Suprapubic skin (tissue), 4 donors: ENCODE results near the gene EGLN1. TPM values are rescaled to one million over a fixed set of nuclear protein-coding genes. Genes with fewer than 3 reads are reported as not detected.

Experiments
- DNase-seq, 2 donors: peaks; one replicate each; pipeline ENCODE4 v3.0.0-alpha.2; 2019; ENCODE audit warnings: low spot score in 2 of 2
- H3K27ac ChIP-seq: fragments of 200-600 bp; sonication (generic); one replicate; pipeline ENCODE4 v1.5.1; 2019
- H3K27me3 ChIP-seq: fragments of 200-600 bp; sonication (generic); one replicate; pipeline ENCODE4 v1.5.1; 2019
- H3K36me3 ChIP-seq: fragments of 200-600 bp; sonication (generic); one replicate; pipeline ENCODE4 v1.5.1; 2019
- H3K4me1 ChIP-seq: fragments of 200-600 bp; sonication (generic); one replicate; pipeline ENCODE4 v1.5.1; 2019
- H3K4me3 ChIP-seq: fragments of 200-600 bp; sonication (generic); one replicate; pipeline ENCODE4 v1.5.1; 2019; ENCODE audit warnings: mild to moderate bottlenecking
- H3K9me3 ChIP-seq: fragments of 200-600 bp; sonication (generic); one replicate; pipeline ENCODE4 v1.5.1; 2019
- EP300 ChIP-seq: sonication (generic); formaldehyde crosslinking; IDR thresholded peaks from one replicate; pipeline ENCODE4 v1.6.1; 2017; ENCODE audit warnings: antibody characterized with exemption
- WGBS: methylation state at CpG from one replicate; pipeline ENCODE4 v1.1.5; 2018; 5-methylcytosine and 5-hydroxymethylcytosine counted together
- total RNA-seq, 4 donors: library from RNA; depleted of rRNA; stranded (reverse); fragments of >200 nt; gene quantifications; one replicate each; pipeline ENCODE4 v1.1.0, GENCODE V29; 2016
- TF ChIP-seq, protein P1 (sequence below), 2 donors: fragments of 200-600 bp in 1 of 2; fragments of 450-650 bp in 1 of 2; sonication (generic) in 1 of 2; IDR thresholded peaks; one replicate each; pipeline ENCODE4 v1.5.1; 2016 to 2019; ENCODE audit warnings: antibody characterized with exemption in 2 of 2, mild to moderate bottlenecking in 1 of 2, moderate library complexity in 1 of 2

The EGLN1 gene
- total RNA-seq, 4 donors from 2014 or later = 33.8 to 44.5 (median 39.4) TPM

DNA sequence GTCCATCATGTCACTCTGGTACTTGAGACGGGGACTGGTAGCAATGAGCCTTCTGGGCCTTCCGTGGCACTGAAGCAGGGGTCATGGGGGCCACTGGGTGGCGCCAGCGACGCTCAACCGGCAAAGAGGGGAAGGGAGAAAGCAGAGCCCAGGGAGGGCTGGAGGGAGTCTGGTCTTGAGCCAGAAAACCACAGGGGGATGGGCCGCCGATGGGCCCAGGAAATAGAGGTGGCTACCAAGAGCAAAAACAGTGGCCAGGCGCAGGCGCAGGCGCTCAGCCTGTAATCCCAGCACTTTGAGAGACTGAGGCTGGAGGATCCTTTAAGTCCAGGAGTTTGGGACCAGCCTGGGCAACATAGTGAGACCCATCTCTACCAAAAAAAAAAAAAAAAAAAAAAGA lies 106.2 kb downstream of the EGLN1 start:
- H3K27ac ChIP-seq = no peak overlapping the region
- peak in 1 of 2 donors; percentile 74 for DNase-seq
- TF ChIP-seq EP300 = no peak
- TF ChIP-seq, protein P1, sequence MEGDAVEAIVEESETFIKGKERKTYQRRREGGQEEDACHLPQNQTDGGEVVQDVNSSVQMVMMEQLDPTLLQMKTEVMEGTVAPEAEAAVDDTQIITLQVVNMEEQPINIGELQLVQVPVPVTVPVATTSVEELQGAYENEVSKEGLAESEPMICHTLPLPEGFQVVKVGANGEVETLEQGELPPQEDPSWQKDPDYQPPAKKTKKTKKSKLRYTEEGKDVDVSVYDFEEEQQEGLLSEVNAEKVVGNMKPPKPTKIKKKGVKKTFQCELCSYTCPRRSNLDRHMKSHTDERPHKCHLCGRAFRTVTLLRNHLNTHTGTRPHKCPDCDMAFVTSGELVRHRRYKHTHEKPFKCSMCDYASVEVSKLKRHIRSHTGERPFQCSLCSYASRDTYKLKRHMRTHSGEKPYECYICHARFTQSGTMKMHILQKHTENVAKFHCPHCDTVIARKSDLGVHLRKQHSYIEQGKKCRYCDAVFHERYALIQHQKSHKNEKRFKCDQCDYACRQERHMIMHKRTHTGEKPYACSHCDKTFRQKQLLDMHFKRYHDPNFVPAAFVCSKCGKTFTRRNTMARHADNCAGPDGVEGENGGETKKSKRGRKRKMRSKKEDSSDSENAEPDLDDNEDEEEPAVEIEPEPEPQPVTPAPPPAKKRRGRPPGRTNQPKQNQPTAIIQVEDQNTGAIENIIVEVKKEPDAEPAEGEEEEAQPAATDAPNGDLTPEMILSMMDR (IDR thresholded peaks at IDR 0.05) = peak in 1 of 2 donors; percentile 43
- no peaks in the 10 kb centered on the region for H3K27me3 ChIP-seq
- WGBS = 46% methylated on average over 11 of the region's 11 CpGs
- no peak overlapping the region for H3K4me3 ChIP-seq
- H3K36me3 ChIP-seq = no peaks in the 10 kb centered on the region
- H3K9me3 ChIP-seq = no peaks in the 10 kb centered on the region
- no peaks in the 10 kb centered on the region for H3K4me1 ChIP-seq

Other genes with a start within 250 kb of the EGLN1 start
- 10 to 100 TPM; 32.5 to 56.9 (median 42.7) TPM for gene GNPAT, start 181.1 kb downstream of the EGLN1 start, total RNA-seq
- 10 to 100 TPM; 16.3 to 32.6 (median 19.8) TPM for gene EXOC8, start 84.4 kb downstream of the EGLN1 start, total RNA-seq
- 10 to 100 TPM; 18.6 to 28.4 (median 22.8) TPM for gene SPRTN, start 84.0 kb downstream of the EGLN1 start, total RNA-seq
- 10 to 100 TPM; 18.8 to 36.4 (median 25.4) TPM for gene TSNAX, start 106.4 kb upstream of the EGLN1 start, total RNA-seq
- gene DISC1, start 204.5 kb upstream of the EGLN1 start, total RNA-seq = 1 to 10 TPM; 3.0 to 8.4 (median 5.2) TPM